ENCODE results near the gene DDX24.

DDX24 gene

GRCh38 chr14:94114589-94115057 lies 33.6 kb upstream of the DDX24 start:
- DNase-seq: no peak

GRCh38 chr14:94113908-94114588 lies 33.0 kb upstream of the DDX24 start:
- no peak for DNase-seq

GRCh38 chr14:94113490-94113889 lies 32.5 kb upstream of the DDX24 start:
- no peak for DNase-seq

- no peak for DNase-seq
Measured at GRCh38 chr14:94113073-94113472, 32.1 kb upstream of the DDX24 start.

GRCh38 chr14:94112513-94113063 lies 31.6 kb upstream of the DDX24 start:
- DNase-seq: no peak

GRCh38 chr14:94111276-94112095 lies 30.5 kb upstream of the DDX24 start:
- no peak for DNase-seq

- DNase-seq: no peak
Measured at GRCh38 chr14:94110552-94111181, 29.7 kb upstream of the DDX24 start, which contains the start of gene IFI27. TSS of gene IFI27 (plus strand) at chr14:94110736.

- DNase-seq: no peak
Measured at GRCh38 chr14:94109915-94110250, 28.9 kb upstream of the DDX24 start.

GRCh38 chr14:94104731-94105130 lies 23.7 kb upstream of the DDX24 start:
- no peak for DNase-seq

GRCh38 chr14:94103554-94104150 lies 22.6 kb upstream of the DDX24 start:
- DNase-seq: no peak

GRCh38 chr14:94102768-94103482 lies 21.9 kb upstream of the DDX24 start:
- DNase-seq: no peak

GRCh38 chr14:94101748-94102147 lies 20.7 kb upstream of the DDX24 start:
- DNase-seq: no peak

- DNase-seq: no peak
Measured at GRCh38 chr14:94100847-94101246, 19.8 kb upstream of the DDX24 start.

- no peak for DNase-seq
Measured at GRCh38 chr14:94099006-94099405, 18.0 kb upstream of the DDX24 start.

GRCh38 chr14:94098326-94098992 lies 17.5 kb upstream of the DDX24 start:
- no peak for DNase-seq

- DNase-seq: no peak
Measured at GRCh38 chr14:94097091-94097490, 16.1 kb upstream of the DDX24 start.

- DNase-seq: no peak
Measured at GRCh38 chr14:94093418-94093817, 12.4 kb upstream of the DDX24 start.

- DNase-seq: no peak
Measured at GRCh38 chr14:94089479-94089878, 8.5 kb upstream of the DDX24 start.

- DNase-seq: no peak
Measured at GRCh38 chr14:94088516-94088915, 7.5 kb upstream of the DDX24 start.

- DNase-seq: no peak
Measured at GRCh38 chr14:94087891-94088290, 6.9 kb upstream of the DDX24 start.

- no peak for DNase-seq
Measured at GRCh38 chr14:94081386-94081820, 401 bp upstream of the DDX24 start.

All from activated CD8-positive, alpha-beta memory T cell treated with anti-CD3 and anti-CD28 coated beads for 24 hours (primary cell).